Neural crest cell (in vitro differentiated cells): ENCODE data around the gene SNRPD3. TPM values are rescaled to one million over a fixed set of nuclear protein-coding genes. Genes with fewer than 3 reads are reported as not detected.

ENCODE experiments used
- DNase-seq: peaks from one replicate; pipeline ENCODE4 v3.0.0; 2021; ENCODE audit warnings: low read depth, mixed read lengths, low spot score
- H3K27ac Mint-ChIP-seq: one replicate; pipeline ENCODE4 v1.8.0; 2021; ENCODE audit warnings: mild to moderate bottlenecking, mixed read lengths; ENCODE audit not compliant: unreplicated experiment
- H3K27me3 Mint-ChIP-seq: 2 replicates; pipeline ENCODE4 v1.8.0; 2021; ENCODE audit warnings: low read depth, mild to moderate bottlenecking, mixed read lengths
- H3K36me3 Mint-ChIP-seq: 2 replicates; pipeline ENCODE4 v1.8.0; 2021; ENCODE audit warnings: low read depth, mild to moderate bottlenecking, mixed read lengths
- H3K4me1 Mint-ChIP-seq: 2 replicates; pipeline ENCODE4 v1.8.0; 2021; ENCODE audit warnings: mixed read lengths
- H3K4me3 Mint-ChIP-seq: one replicate; pipeline ENCODE4 v1.8.0; 2021; ENCODE audit warnings: mild to moderate bottlenecking, mixed read lengths
- H3K9me3 Mint-ChIP-seq: 2 replicates; pipeline ENCODE4 v1.8.0; 2021; ENCODE audit warnings: mixed read lengths
- total RNA-seq: library from RNA; stranded (reverse); gene quantifications from 2 replicates; pipeline ENCODE4 v1.2.1, GENCODE V29; 2021
- TF ChIP-seq, protein P1 (sequence below): fragments of 200-600 bp; sonication (generic); conservative IDR thresholded peaks from 2 replicates; pipeline ENCODE4 v1.5.0; 2021; ENCODE audit warnings: antibody characterized with exemption, mild to moderate bottlenecking

Gene SNRPD3
- total RNA-seq, 1 donor from 2014 or later: 151 TPM

DNA sequence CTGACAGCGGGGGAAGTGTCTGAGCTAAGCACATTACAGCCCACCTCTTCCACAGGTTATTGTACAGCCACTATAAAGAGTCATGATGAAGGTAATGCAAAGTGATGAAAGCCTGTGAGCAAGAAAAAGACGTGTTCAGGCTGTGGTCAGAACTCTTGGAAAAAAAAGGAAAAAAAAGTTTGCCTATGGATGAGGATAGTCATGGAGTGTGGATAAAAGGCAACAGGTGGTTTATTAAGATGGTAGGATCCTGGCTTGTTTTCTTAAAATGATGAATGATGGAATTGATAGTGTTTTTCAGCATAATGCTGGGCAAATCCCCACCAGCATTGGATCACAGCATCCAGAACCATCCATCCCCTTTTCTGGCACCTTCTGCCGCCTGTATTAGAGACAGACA lies 37.6 kb upstream of the SNRPD3 start:
- peaks cover 5% of the 10 kb centered on the region for H3K27me3 Mint-ChIP-seq
- H3K27ac Mint-ChIP-seq: no peak overlapping the region
- TF ChIP-seq, protein P1, sequence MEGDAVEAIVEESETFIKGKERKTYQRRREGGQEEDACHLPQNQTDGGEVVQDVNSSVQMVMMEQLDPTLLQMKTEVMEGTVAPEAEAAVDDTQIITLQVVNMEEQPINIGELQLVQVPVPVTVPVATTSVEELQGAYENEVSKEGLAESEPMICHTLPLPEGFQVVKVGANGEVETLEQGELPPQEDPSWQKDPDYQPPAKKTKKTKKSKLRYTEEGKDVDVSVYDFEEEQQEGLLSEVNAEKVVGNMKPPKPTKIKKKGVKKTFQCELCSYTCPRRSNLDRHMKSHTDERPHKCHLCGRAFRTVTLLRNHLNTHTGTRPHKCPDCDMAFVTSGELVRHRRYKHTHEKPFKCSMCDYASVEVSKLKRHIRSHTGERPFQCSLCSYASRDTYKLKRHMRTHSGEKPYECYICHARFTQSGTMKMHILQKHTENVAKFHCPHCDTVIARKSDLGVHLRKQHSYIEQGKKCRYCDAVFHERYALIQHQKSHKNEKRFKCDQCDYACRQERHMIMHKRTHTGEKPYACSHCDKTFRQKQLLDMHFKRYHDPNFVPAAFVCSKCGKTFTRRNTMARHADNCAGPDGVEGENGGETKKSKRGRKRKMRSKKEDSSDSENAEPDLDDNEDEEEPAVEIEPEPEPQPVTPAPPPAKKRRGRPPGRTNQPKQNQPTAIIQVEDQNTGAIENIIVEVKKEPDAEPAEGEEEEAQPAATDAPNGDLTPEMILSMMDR: no peak
- no peaks in the 10 kb centered on the region for H3K9me3 Mint-ChIP-seq
- no peaks in the 10 kb centered on the region for H3K4me1 Mint-ChIP-seq
- H3K36me3 Mint-ChIP-seq: no peaks in the 10 kb centered on the region
- no peak overlapping the region for H3K4me3 Mint-ChIP-seq
- DNase-seq: no peak

DNA sequence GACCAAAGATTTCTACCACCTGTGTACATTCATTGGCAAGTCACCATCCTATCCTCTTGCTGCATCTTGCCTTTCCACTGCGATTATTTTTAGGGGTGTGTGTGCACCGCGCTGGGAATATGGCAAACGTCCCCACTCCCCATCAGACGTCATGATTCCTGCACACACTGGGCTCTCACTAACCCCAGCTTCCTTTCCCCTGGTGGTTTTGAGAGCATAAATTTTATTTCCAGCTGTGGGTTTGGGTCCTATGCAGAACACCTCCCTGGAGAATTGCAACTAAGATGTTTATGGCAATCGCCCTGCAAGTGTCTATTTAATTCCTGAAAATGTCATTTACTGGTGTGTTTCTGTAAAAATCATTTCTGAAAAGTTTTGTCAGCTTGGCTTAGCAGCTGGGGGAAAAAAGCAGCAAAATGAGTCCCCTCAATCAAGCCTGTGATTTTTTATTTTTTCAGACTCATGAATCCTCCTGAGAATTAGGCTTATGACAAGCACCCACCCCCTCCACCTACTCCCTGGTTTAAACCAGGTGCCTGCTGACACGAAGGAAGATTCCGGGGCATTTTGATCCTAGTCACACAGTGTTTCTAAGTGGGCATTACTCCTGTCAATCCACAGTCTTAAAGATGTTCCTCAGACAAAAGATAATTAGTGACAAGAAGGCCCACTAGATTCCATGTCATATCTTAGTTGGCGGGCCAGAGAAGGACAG lies 36.9 kb upstream of the SNRPD3 start:
- Mint-ChIP-seq H3K9me3 (no peaks in the 10 kb centered on the region), H3K36me3 (no peaks in the 10 kb centered on the region), H3K27ac (no peak overlapping the region), H3K4me1 (no peaks in the 10 kb centered on the region), H3K27me3 (peaks cover 5% of the 10 kb centered on the region), H3K4me3 (no peak overlapping the region)
- no peak for DNase-seq
- TF ChIP-seq, protein P1: no peak

DNA sequence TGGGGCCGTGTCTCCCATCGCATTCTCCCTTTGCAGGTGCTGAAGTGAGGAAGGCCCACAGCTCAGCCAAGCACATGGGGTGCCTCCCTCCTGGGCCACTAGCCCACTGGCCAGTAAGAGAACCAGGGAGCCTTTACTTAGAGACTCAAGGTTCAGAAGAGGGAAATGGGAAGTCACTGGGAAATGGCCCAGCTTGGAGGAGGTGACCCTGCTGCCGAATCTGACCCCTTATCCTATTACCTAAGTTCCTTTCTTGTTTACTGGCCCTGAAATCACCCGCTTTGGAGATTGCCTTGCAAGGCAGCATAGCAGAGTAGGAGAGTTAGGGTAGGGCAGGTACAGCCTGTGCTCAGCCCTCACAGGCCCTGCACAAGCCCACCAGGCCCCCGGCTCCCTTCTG lies 36.3 kb upstream of the SNRPD3 start:
- Mint-ChIP-seq H3K27ac (no peak overlapping the region), H3K4me1 (no peaks in the 10 kb centered on the region), H3K9me3 (no peaks in the 10 kb centered on the region), H3K36me3 (no peaks in the 10 kb centered on the region), H3K4me3 (no peak overlapping the region), H3K27me3 (peaks cover 5% of the 10 kb centered on the region)
- TF ChIP-seq, protein P1: no peak
- DNase-seq: no peak

DNA sequence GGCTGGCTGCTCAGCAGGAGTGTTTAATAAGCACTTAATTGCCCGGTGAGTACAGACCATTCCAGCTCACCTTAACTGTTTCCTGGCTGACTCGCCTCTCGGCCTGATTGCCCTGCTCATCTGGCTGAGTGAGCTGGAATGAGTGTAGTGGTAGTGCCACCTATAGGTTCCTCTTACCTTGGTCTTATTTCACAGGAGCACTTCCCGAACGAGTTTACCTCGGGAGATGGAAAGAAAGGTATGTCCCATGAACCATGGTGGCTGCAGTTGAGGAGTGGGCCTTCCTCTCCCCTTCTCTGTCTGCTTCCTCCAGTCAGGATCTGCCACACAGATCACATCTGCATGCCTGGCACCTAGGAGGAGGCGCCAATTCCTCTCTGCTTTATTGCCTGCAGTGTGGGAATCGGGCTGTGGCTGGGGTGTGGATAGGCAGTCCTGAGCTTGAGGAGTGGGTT lies 34.0 kb upstream of the SNRPD3 start:
- Mint-ChIP-seq H3K27me3 (peaks cover 4% of the 10 kb centered on the region), H3K27ac (no peak overlapping the region), H3K9me3 (no peaks in the 10 kb centered on the region), H3K4me1 (peaks cover 6% of the 10 kb centered on the region), H3K4me3 (no peak overlapping the region), H3K36me3 (no peaks in the 10 kb centered on the region)
- no peak for DNase-seq
- TF ChIP-seq, protein P1: peak; percentile 68

DNA sequence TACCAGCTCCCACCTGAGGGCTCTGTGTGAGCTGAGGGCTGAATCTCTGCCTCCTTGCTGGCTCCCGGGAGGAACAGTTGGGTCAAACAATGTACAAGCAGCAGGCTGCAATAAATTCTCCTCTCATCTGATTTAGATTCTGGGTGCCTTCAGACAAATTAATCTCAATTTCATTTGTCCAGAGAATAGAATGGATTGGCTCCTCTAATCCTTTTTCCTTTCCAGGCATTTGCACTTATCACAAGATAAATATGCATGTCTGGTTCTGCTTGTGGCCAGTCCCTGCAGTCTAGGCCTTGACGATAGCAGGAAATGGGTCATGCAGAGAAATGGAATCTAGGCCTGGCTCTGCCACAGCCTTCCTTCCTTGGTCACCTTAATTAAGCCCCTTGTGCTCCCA lies 31.9 kb upstream of the SNRPD3 start:
- TF ChIP-seq, protein P1: no peak
- Mint-ChIP-seq H3K27ac (peak overlapping the region; percentile 19), H3K9me3 (no peaks in the 10 kb centered on the region), H3K27me3 (no peaks in the 10 kb centered on the region), H3K4me1 (peaks cover 6% of the 10 kb centered on the region), H3K36me3 (no peaks in the 10 kb centered on the region), H3K4me3 (no peak overlapping the region)
- DNase-seq: no peak
